HG02970 (cell line): ENCODE data around the gene SLC9C1.
"Not testable (repeated sequence)": the region's sequence is repeated elsewhere in the genome, so short reads cannot be mapped to it uniquely, and the experiment has no call there.

Experiments used
- ATAC-seq: cut with Tn5 transposase; IDR thresholded peaks from one replicate; pipeline ENCODE4 v1.9.1; 2021; ENCODE audit warnings: mild to moderate bottlenecking, moderate library complexity, moderate number of reproducible peaks; ENCODE audit not compliant: unreplicated experiment, low FRiP score

SLC9C1 gene

GRCh38 chr3:112228786-112229185 is 65.2 kb downstream of the SLC9C1 start:
- ATAC-seq, result no peak

GRCh38 chr3:112200317-112200666 is 93.7 kb downstream of the SLC9C1 start:
- no peak for ATAC-seq

- no peak for ATAC-seq
Measured at GRCh38 chr3:112199622-112200316, 94.2 kb downstream of the SLC9C1 start.

- no peak for ATAC-seq
Measured at GRCh38 chr3:112197131-112197530, 96.9 kb downstream of the SLC9C1 start.

- no peak for ATAC-seq
Measured at GRCh38 chr3:112187300-112187699, 106.7 kb downstream of the SLC9C1 start.

- ATAC-seq, result not testable (repeated sequence)
Measured at GRCh38 chr3:112185423-112186035, 108.5 kb downstream of the SLC9C1 start.

GRCh38 chr3:112175646-112176045 is 118.4 kb downstream of the SLC9C1 start:
- ATAC-seq, result no peak

- no peak for ATAC-seq
Measured at GRCh38 chr3:112175037-112175436, 119.0 kb downstream of the SLC9C1 start.

- ATAC-seq, result no peak
Measured at GRCh38 chr3:112171144-112171543, 122.9 kb downstream of the SLC9C1 start.

- ATAC-seq, result no peak
Measured at GRCh38 chr3:112170046-112170445, 124.0 kb downstream of the SLC9C1 start.

- ATAC-seq, result no peak
Measured at GRCh38 chr3:112167758-112168157, 126.3 kb downstream of the SLC9C1 start.

GRCh38 chr3:112149136-112149535 is 144.9 kb downstream of the SLC9C1 start:
- no peak for ATAC-seq

- ATAC-seq, result no peak
Measured at GRCh38 chr3:112143689-112144088, 150.3 kb downstream of the SLC9C1 start.

- no peak for ATAC-seq
Measured at GRCh38 chr3:112143251-112143650, 150.8 kb downstream of the SLC9C1 start.

- ATAC-seq, result no peak
Measured at GRCh38 chr3:112141293-112141692, 152.7 kb downstream of the SLC9C1 start.

- no peak for ATAC-seq
Measured at GRCh38 chr3:112140584-112140983, 153.4 kb downstream of the SLC9C1 start.

GRCh38 chr3:112138219-112138969 is 155.6 kb downstream of the SLC9C1 start:
- ATAC-seq, result no peak

GRCh38 chr3:112137781-112138180 is 156.2 kb downstream of the SLC9C1 start:
- no peak for ATAC-seq

GRCh38 chr3:112136959-112137693 is 156.9 kb downstream of the SLC9C1 start:
- no peak for ATAC-seq

- ATAC-seq, result no peak
Measured at GRCh38 chr3:112136046-112136445, 158.0 kb downstream of the SLC9C1 start.
